SK-N-SH (cell line): ENCODE results near the gene TM6SF1. TPM values are rescaled to one million over a fixed set of nuclear protein-coding genes. Genes with fewer than 3 reads are reported as not detected.

Experiments used
- CTCF ChIA-PET: fragments of 300-600, 350-600 bp; formaldehyde crosslinking; extraction: SDS; loops from one replicate; lab custom pipeline; 2021; lab: Yijun Ruan, JAX
- POLR2A ChIA-PET: fragments of 350-600 bp; sonication (Branson Sonifier 250); formaldehyde crosslinking; extraction: SDS; loops from one replicate; lab custom pipeline; 2020; ENCODE audit warnings: antibody characterized with exemption, inconsistent platforms; lab: Yijun Ruan, JAX
- DNase-seq: peaks from one replicate; pipeline ENCODE4 v3.0.0; 2012
- H2AFZ ChIP-seq: fragments of 200-600 bp; sonication (generic); 2 replicates; pipeline ENCODE4 v1.8.1; 2016; ENCODE audit warnings: antibody characterized with exemption, mild to moderate bottlenecking, low read depth
- H3F3A ChIP-seq: fragments of 200-600 bp; sonication (generic); replicated peaks from 2 replicates; pipeline ENCODE3; 2016; ENCODE audit warnings: antibody characterized with exemption, mild to moderate bottlenecking; ENCODE audit not compliant: insufficient read depth
- H3K27ac ChIP-seq, 2 experiments: fragments of 200-500 bp in 1 of 2; fragments of 200-600 bp in 1 of 2; sonication (Bioruptor generic) in 1 of 2; sonication (generic), shearing (Covaris generic) in 1 of 2; 2 replicates each; pipeline versions ENCODE4 v1.5.1 to v1.6.1; 2014 to 2016; ENCODE audit warnings: low read depth in 2 of 2, inconsistent platforms in 1 of 2, low read length in 1 of 2, mild to moderate bottlenecking in 1 of 2, mixed read lengths in 1 of 2
- H3K27me3 ChIP-seq: fragments of 200-600 bp; sonication (generic), shearing (Covaris generic); 2 replicates; pipeline ENCODE4 v1.6.1; 2016; ENCODE audit warnings: mixed run types; ENCODE audit not compliant: insufficient read depth
- H3K36me3 ChIP-seq, 2 experiments: fragments of 200-500 bp in 1 of 2; fragments of 200-600 bp in 1 of 2; sonication (Bioruptor generic) in 1 of 2; sonication (generic) in 1 of 2; replicated peaks in 1 of 2; 2 replicates each; pipeline versions ENCODE3 to v1.5.1; 2014 to 2016; ENCODE audit warnings: low read length in 1 of 2, mild to moderate bottlenecking in 1 of 2; ENCODE audit not compliant: insufficient read depth in 2 of 2, control insufficient read depth in 1 of 2
- H3K4me1 ChIP-seq, 2 experiments: fragments of 200-500 bp in 1 of 2; fragments of 200-600 bp in 1 of 2; sonication (Bioruptor generic) in 1 of 2; sonication (generic), shearing (Covaris generic) in 1 of 2; 2 replicates each; pipeline versions ENCODE4 v1.5.1 to v1.6.1; 2014 to 2016; ENCODE audit warnings: low read depth in 1 of 2, low read length in 1 of 2, mixed run types in 1 of 2; ENCODE audit not compliant: insufficient read depth in 2 of 2, control insufficient read depth in 1 of 2
- H3K4me2 ChIP-seq: fragments of 200-600 bp; sonication (generic), shearing (Covaris generic); 2 replicates; pipeline ENCODE4 v1.6.1; 2017; ENCODE audit warnings: mixed run types
- H3K4me3 ChIP-seq, 2 experiments: fragments of 200-500 bp in 1 of 2; fragments of 200-600 bp in 1 of 2; sonication (Bioruptor generic) in 1 of 2; sonication (generic), shearing (Covaris generic) in 1 of 2; 2 replicates each; pipeline versions ENCODE4 v1.5.1 to v1.8.1; 2014 to 2016; ENCODE audit warnings: low read depth in 2 of 2, inconsistent platforms in 1 of 2, low read length in 1 of 2, mild to moderate bottlenecking in 1 of 2, mixed read lengths in 1 of 2, moderate library complexity in 1 of 2
- H3K79me2 ChIP-seq: fragments of 200-600 bp; sonication (generic); 2 replicates; pipeline ENCODE4 v1.8.1; 2017; ENCODE audit warnings: mild to moderate bottlenecking; ENCODE audit not compliant: insufficient read depth
- H3K9ac ChIP-seq: fragments of 200-600 bp; sonication (generic); 2 replicates; pipeline ENCODE4 v1.6.1; 2017; ENCODE audit warnings: mixed run types
- H3K9me2 ChIP-seq: fragments of 200-600 bp; sonication (generic); 2 replicates; pipeline ENCODE4 v1.6.1; 2017; ENCODE audit warnings: mixed run types
- H3K9me3 ChIP-seq: fragments of 200-600 bp; sonication (generic); 2 replicates; pipeline ENCODE4 v1.6.1; 2017; ENCODE audit warnings: mixed run types, mild to moderate bottlenecking, moderate library complexity
- H4K20me1 ChIP-seq: fragments of 200-600 bp; sonication (generic); 2 replicates; pipeline ENCODE4 v1.6.1; 2017; ENCODE audit warnings: mild to moderate bottlenecking, mixed run types; ENCODE audit not compliant: insufficient read depth
- CHD2 ChIP-seq: fragments of 150-350 bp; IDR thresholded peaks from 2 replicates; pipeline ENCODE4 v1.6.1; 2018; ENCODE audit warnings: low read length; ENCODE audit not compliant: partially characterized antibody
- EP300 ChIP-seq, 2 experiments: IDR thresholded peaks; 2 replicates each; pipeline versions ENCODE4 v1.4.0 to v1.6.1; 2012; ENCODE audit warnings: borderline replicate concordance in 1 of 2, low read depth in 1 of 2, low read length in 1 of 2
- FOSL2 ChIP-seq: IDR thresholded peaks from 2 replicates; pipeline ENCODE4 v1.4.0; 2012; ENCODE audit warnings: low read depth, mild to moderate bottlenecking, moderate library complexity, borderline replicate concordance
- FOXM1 ChIP-seq: IDR thresholded peaks from 2 replicates; pipeline ENCODE4 v1.4.0; 2012; ENCODE audit warnings: low read depth, mild to moderate bottlenecking
- GATA2 ChIP-seq: sonication (generic); formaldehyde crosslinking; IDR thresholded peaks from 2 replicates; pipeline ENCODE4 v1.5.0; 2020; ENCODE audit warnings: mild to moderate bottlenecking, missing genetic modification reagents
- RCOR1 ChIP-seq: fragments of 150-350 bp; IDR thresholded peaks from 2 replicates; pipeline ENCODE4 v1.6.1; 2017; ENCODE audit warnings: antibody characterized with exemption, low read length
- RFX5 ChIP-seq: IDR thresholded peaks from 2 replicates; pipeline ENCODE4 v1.6.1; 2012; ENCODE audit warnings: mild to moderate bottlenecking, improper control_type of control experiment, low read length
- SMC3 ChIP-seq: IDR thresholded peaks from 2 replicates; pipeline ENCODE4 v1.6.1; 2012; ENCODE audit warnings: low read depth, low read length, improper control_type of control experiment
- TCF12 ChIP-seq: IDR thresholded peaks from 2 replicates; pipeline ENCODE4 v1.4.0; 2012
- YY1 ChIP-seq: IDR thresholded peaks from 2 replicates; pipeline ENCODE4 v1.4.0; 2012; ENCODE audit warnings: low read depth, mild to moderate bottlenecking
- WGBS: methylation state at CpG from one replicate; pipeline ENCODE4 v1.1.6; 2017; ENCODE audit warnings: low lambda C conversion rate; 5-methylcytosine and 5-hydroxymethylcytosine counted together
- polyA plus RNA-seq, 3 experiments: library from polyadenylated mRNA; depleted of rRNA; stranded (reverse); fragments of >200 nt; gene quantifications; 2 replicates each; pipeline ENCODE4 v1.2.3, GENCODE V29; 2012
- TF ChIP-seq, protein P1 (sequence below): IDR thresholded peaks from 2 replicates; pipeline ENCODE4 v1.4.0; 2012; ENCODE audit warnings: low read depth, borderline replicate concordance
- TF ChIP-seq, protein P2 (sequence below): fragments of 150-350 bp; IDR thresholded peaks from 2 replicates; pipeline ENCODE4 v1.6.1; 2017; ENCODE audit warnings: antibody characterized with exemption, low read length, low read depth, borderline replicate concordance
- TF ChIP-seq, protein P3 (sequence below): fragments of 200-600 bp; sonication (generic); IDR thresholded peaks from 2 replicates; pipeline ENCODE4 v1.6.1; 2017; ENCODE audit warnings: antibody characterized with exemption, mild to moderate bottlenecking, moderate library complexity

The TM6SF1 gene
- polyA plus RNA-seq, 1 of the 3 experiments (the other 2 are of a cell fraction), result 0.12 TPM

DNA sequence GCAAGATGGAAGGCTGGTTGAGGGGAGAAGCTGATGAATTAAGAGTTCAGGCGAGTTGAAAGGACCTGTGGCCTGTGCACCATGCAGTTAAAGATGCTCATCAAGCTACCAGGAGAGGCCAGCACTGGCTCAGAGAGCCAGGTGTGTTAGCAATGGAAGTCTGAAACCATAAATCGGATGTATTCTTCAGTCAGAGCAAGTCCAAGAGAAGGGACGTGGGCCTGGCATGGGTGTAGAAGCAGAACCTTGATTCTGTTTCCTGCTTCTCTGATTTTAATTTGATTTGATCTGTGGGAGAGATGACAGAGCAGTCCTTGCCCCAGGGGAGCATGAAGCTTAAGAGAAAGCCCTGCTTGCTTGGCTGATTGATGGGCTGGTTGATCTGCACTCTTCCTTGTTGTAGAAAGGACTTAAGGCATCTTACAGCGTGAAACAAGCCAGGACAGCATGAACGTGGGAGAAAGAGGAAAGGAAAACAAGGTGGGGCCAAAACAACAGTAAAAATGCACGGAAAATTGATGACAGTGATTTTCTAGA is 10.9 kb downstream of the TM6SF1 start:
- no peak overlapping the region for H3K4me2 ChIP-seq
- H2AFZ ChIP-seq, result no peak overlapping the region
- H3K27ac ChIP-seq, result no peak overlapping the region
- ChIA-PET POLR2A (interaction anchor here (1.1 kb wide), 1 partner anchor 51 kb away, joined by 3 read pairs; no protein-coding TSS in a partner anchor), CTCF (no interaction called here)
- no peak for TF ChIP-seq FOSL2
- TF ChIP-seq EP300 (IDR thresholded peaks at IDR 0.05; ENCODE audit: borderline replicate concordance in 1 of 2, low read depth in 1 of 2, low read length in 1 of 2), result no peak
- no peak for TF ChIP-seq RCOR1
- TF ChIP-seq YY1, result no peak
- no peak for TF ChIP-seq FOXM1
- WGBS, result 75% methylated on average over 6 of the region's 6 CpGs
- no peaks in the 10 kb centered on the region for H3K27me3 ChIP-seq
- H3K36me3 ChIP-seq, result no peaks in the 10 kb centered on the region
- H3K9me3 ChIP-seq, result no peaks in the 10 kb centered on the region
- no peak overlapping the region for H3K9ac ChIP-seq
- no peaks in the 10 kb centered on the region for H3K79me2 ChIP-seq
- H3K4me3 ChIP-seq, result no peak overlapping the region
- no peaks in the 10 kb centered on the region; a peak in 1 of 4 replicates for H3K4me1 ChIP-seq
- H3F3A ChIP-seq, result peaks cover 5% of the 10 kb centered on the region
- no peaks in the 10 kb centered on the region for H4K20me1 ChIP-seq
- no peaks in the 10 kb centered on the region for H3K9me2 ChIP-seq
- DNase-seq, result peak; percentile 29

DNA sequence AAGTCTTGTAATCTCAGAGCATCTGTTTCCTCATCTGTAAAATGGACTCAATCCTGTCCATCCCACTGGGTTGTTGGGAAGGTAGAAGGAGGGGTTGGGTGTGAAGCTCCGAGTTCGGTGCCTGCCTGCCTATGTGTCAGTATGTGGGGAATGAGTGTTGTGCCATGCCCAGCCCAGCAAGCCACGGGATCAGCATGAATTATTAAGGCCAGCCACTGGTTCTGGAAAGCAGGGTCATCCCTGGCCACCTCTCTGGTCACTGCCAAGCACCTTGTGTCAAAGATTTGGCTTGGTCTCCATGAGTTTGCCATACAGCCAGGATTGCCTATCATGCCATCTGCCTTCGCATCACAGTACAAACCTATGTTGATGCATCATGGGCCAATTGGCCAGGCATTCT is 11.5 kb downstream of the TM6SF1 start:
- no peaks in the 10 kb centered on the region for H4K20me1 ChIP-seq
- no peaks in the 10 kb centered on the region for H3K79me2 ChIP-seq
- no peak overlapping the region for H3K4me3 ChIP-seq
- H3K27me3 ChIP-seq, result no peaks in the 10 kb centered on the region
- ChIA-PET POLR2A (interaction anchor here (1.1 kb wide), 1 partner anchor 52 kb away, joined by 3 read pairs; no protein-coding TSS in a partner anchor), CTCF (no interaction called here)
- H3K9me2 ChIP-seq, result no peaks in the 10 kb centered on the region
- no peak overlapping the region for H3K4me2 ChIP-seq
- no peak overlapping the region for H2AFZ ChIP-seq
- H3K9me3 ChIP-seq, result no peaks in the 10 kb centered on the region
- H3K4me1 ChIP-seq, result no peaks in the 10 kb centered on the region; a peak in 1 of 4 replicates
- peaks cover 5% of the 10 kb centered on the region for H3F3A ChIP-seq
- TF ChIP-seq RCOR1, result no peak
- TF ChIP-seq, protein P1, sequence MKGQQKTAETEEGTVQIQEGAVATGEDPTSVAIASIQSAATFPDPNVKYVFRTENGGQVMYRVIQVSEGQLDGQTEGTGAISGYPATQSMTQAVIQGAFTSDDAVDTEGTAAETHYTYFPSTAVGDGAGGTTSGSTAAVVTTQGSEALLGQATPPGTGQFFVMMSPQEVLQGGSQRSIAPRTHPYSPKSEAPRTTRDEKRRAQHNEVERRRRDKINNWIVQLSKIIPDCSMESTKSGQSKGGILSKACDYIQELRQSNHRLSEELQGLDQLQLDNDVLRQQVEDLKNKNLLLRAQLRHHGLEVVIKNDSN, result no peak
- TF ChIP-seq GATA2 (CRISPR knock-in tag), result no peak
- no peak for TF ChIP-seq SMC3
- TF ChIP-seq, protein P2, sequence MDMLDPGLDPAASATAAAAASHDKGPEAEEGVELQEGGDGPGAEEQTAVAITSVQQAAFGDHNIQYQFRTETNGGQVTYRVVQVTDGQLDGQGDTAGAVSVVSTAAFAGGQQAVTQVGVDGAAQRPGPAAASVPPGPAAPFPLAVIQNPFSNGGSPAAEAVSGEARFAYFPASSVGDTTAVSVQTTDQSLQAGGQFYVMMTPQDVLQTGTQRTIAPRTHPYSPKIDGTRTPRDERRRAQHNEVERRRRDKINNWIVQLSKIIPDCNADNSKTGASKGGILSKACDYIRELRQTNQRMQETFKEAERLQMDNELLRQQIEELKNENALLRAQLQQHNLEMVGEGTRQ, result no peak
- TF ChIP-seq, protein P3, sequence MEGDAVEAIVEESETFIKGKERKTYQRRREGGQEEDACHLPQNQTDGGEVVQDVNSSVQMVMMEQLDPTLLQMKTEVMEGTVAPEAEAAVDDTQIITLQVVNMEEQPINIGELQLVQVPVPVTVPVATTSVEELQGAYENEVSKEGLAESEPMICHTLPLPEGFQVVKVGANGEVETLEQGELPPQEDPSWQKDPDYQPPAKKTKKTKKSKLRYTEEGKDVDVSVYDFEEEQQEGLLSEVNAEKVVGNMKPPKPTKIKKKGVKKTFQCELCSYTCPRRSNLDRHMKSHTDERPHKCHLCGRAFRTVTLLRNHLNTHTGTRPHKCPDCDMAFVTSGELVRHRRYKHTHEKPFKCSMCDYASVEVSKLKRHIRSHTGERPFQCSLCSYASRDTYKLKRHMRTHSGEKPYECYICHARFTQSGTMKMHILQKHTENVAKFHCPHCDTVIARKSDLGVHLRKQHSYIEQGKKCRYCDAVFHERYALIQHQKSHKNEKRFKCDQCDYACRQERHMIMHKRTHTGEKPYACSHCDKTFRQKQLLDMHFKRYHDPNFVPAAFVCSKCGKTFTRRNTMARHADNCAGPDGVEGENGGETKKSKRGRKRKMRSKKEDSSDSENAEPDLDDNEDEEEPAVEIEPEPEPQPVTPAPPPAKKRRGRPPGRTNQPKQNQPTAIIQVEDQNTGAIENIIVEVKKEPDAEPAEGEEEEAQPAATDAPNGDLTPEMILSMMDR, result no peak
- no peak for TF ChIP-seq TCF12
- no peak for TF ChIP-seq RFX5
- no peak for TF ChIP-seq CHD2
- peaks cover 0 to under 1% of the 10 kb centered on the region in 2 experiments for H3K36me3 ChIP-seq
- H3K9ac ChIP-seq, result no peak overlapping the region
- no peak overlapping the region for H3K27ac ChIP-seq
- no peak for DNase-seq
- 73% methylated on average over 3 of the region's 4 CpGs for WGBS
